MCF 10A (cell line): ENCODE measurements around the gene ARHGEF2. TPM values are rescaled to one million over a fixed set of nuclear protein-coding genes. Genes with fewer than 3 reads are reported as not detected.

Source experiments
- BruUV-seq: library from RNA; stranded (reverse); fragments of 400-500 nt; replicated peaks from 2 replicates; lab custom pipeline; 2021; lab: Mats Ljungman, UMichigan
- CTCF ChIA-PET: fragments of 300-600 bp; sonication (Branson Sonifier 250); formaldehyde crosslinking; extraction: SDS; loops from one replicate; lab custom pipeline; 2021; ENCODE audit warnings: antibody characterized with exemption, inconsistent platforms; lab: Yijun Ruan, JAX
- POLR2A ChIA-PET: fragments of 300-600, 350-650 bp; sonication (Branson Sonifier 250); formaldehyde crosslinking; extraction: SDS; loops from one replicate; lab custom pipeline; 2020; ENCODE audit warnings: antibody characterized with exemption, inconsistent platforms; lab: Yijun Ruan, JAX
- DNase-seq: peaks from one replicate; pipeline ENCODE4 v3.0.0-alpha.2; 2018; ENCODE audit not compliant: unreplicated experiment
- H3K27ac Mint-ChIP-seq: one replicate; pipeline ENCODE4 v1.8.0; 2022; ENCODE audit warnings: mild to moderate bottlenecking, low read depth, mixed read lengths; ENCODE audit not compliant: unreplicated experiment
- H3K27me3 Mint-ChIP-seq: one replicate; pipeline ENCODE4 v1.8.0; 2022; ENCODE audit warnings: mixed read lengths; ENCODE audit not compliant: insufficient read depth, unreplicated experiment
- H3K36me3 Mint-ChIP-seq: one replicate; pipeline ENCODE4 v1.8.0; 2022; ENCODE audit warnings: mild to moderate bottlenecking, moderate library complexity, mixed read lengths; ENCODE audit not compliant: insufficient read depth, unreplicated experiment
- H3K4me1 Mint-ChIP-seq: one replicate; pipeline ENCODE4 v1.8.0; 2022; ENCODE audit warnings: mixed read lengths; ENCODE audit not compliant: insufficient read depth, unreplicated experiment
- H3K4me3 Mint-ChIP-seq: one replicate; pipeline ENCODE4 v1.8.0; 2022; ENCODE audit warnings: mild to moderate bottlenecking, moderate library complexity, mixed read lengths; ENCODE audit not compliant: unreplicated experiment
- H3K9me3 Mint-ChIP-seq: one replicate; pipeline ENCODE4 v1.8.0; 2022; ENCODE audit warnings: mixed read lengths; ENCODE audit not compliant: unreplicated experiment
- CTCF ChIP-seq: fragments of 200-600 bp; IDR thresholded peaks from one replicate; pipeline ENCODE4 v1.8.0; 2022; ENCODE audit warnings: antibody characterized with exemption, mild to moderate bottlenecking; ENCODE audit not compliant: unreplicated experiment
- intact Hi-C: fragments of 100-400 bp; cut with micrococcal nuclease; formaldehyde crosslinking; loops from 2 replicates; pipeline ENCODE4 v1.14.1; 2022
- total RNA-seq: library from RNA; stranded (reverse); gene quantifications from 2 replicates; pipeline ENCODE4 v1.2.3, GENCODE V29; 2022

ARHGEF2 gene
- total RNA-seq, 1 experiment from 2014 or later: 498 TPM

GRCh38 chr1:155941845-155942531 lies 36.4 kb downstream of the ARHGEF2 start:
- H3K27me3 Mint-ChIP-seq: no peaks in the 10 kb centered on the region
- POLR2A ChIA-PET: interaction anchor here (0.7 to 9.6 kb wide), 5 partner anchors 8 to 37 kb away, joined by 4 to 196 read pairs (median 20); partner anchors contain the start of genes ARHGEF2 and KHDC4
- H3K36me3 Mint-ChIP-seq: peaks cover 26% of the 10 kb centered on the region
- peak overlapping the region; percentile 64 for H3K27ac Mint-ChIP-seq
- no peaks in the 10 kb centered on the region for H3K9me3 Mint-ChIP-seq
- peaks cover 50% of the 10 kb centered on the region for H3K4me1 Mint-ChIP-seq
- intact Hi-C loops: loop anchor here (2.0 kb wide), 1 partner anchor 15 kb away; no protein-coding TSS in a partner anchor
- no peak for TF ChIP-seq CTCF
- CTCF ChIA-PET: interaction anchor here (0.6 to 5.7 kb wide), 9 partner anchors 9 to 99 kb away, joined by 3 to 175 read pairs (median 9); partner anchors contain the start of gene ARHGEF2
- no peak for DNase-seq
- H3K4me3 Mint-ChIP-seq: peak overlapping the region; percentile 15
- no TSS peak for BruUV-seq

GRCh38 chr1:155940993-155941844 lies 37.1 kb downstream of the ARHGEF2 start, which contains the start of gene RXFP4:
Gene RXFP4 (plus strand): TSS chr1:155941638. CDS start chr1:155941710, 72 bp downstream.
- Mint-ChIP-seq H3K36me3 (peaks cover 18% of the 10 kb centered on the region), H3K4me1 (peaks cover 48% of the 10 kb centered on the region), H3K9me3 (no peaks in the 10 kb centered on the region), H3K27ac (peak within 1 kb of the TSS; percentile 64), H3K27me3 (no peaks in the 10 kb centered on the region), H3K4me3 (peak within 1 kb of the TSS; percentile 15)
- BruUV-seq: no TSS peak
- peak; percentile 89 for DNase-seq
- intact Hi-C loops: no loop called here
- ChIA-PET CTCF (interaction anchor here (1.1 to 5.7 kb wide), 9 partner anchors 10 to 286 kb away, joined by 3 to 175 read pairs (median 6); partner anchors contain the start of genes ARHGEF2 and SSR2), POLR2A (interaction anchor here (0.6 to 9.6 kb wide), 17 partner anchors 9 to 181 kb away, joined by 3 to 196 read pairs (median 4); partner anchors contain the start of genes ARHGEF2 and SSR2)
- TF ChIP-seq CTCF: no peak

GRCh38 chr1:155940482-155940992 lies 37.8 kb downstream of the ARHGEF2 start:
- ChIA-PET POLR2A (interaction anchor here (0.6 to 9.6 kb wide), 22 partner anchors 8 to 342 kb away, joined by 3 to 196 read pairs (median 4); partner anchors contain the start of genes ARHGEF2, SMG5 and SSR2), CTCF (interaction anchor here (0.6 to 5.7 kb wide), 15 partner anchors 10 to 286 kb away, joined by 3 to 175 read pairs (median 5); partner anchors contain the start of genes ARHGEF2 and SSR2)
- no peaks in the 10 kb centered on the region for H3K9me3 Mint-ChIP-seq
- DNase-seq: peak; percentile 96
- no peaks in the 10 kb centered on the region for H3K27me3 Mint-ChIP-seq
- peaks cover 13% of the 10 kb centered on the region for H3K36me3 Mint-ChIP-seq
- H3K4me1 Mint-ChIP-seq: peaks cover 46% of the 10 kb centered on the region
- BruUV-seq: TSS peak; percentile 22
- intact Hi-C loops: no loop called here
- H3K27ac Mint-ChIP-seq: peak overlapping the region; percentile 64
- no peak for TF ChIP-seq CTCF
- peak overlapping the region; percentile 11 for H3K4me3 Mint-ChIP-seq
